ENCODE measurements around the gene PLCB2.

PLCB2 gene

GRCh38 chr15:40331026-40331425 is 23.3 kb upstream of the PLCB2 start:
- H3K27ac ChIP-seq: peak overlapping the region in 2 of 11 experiments; percentile 31 to 40; a peak in 2 of 22 replicates
- peak overlapping the region; percentile 64 to 98 (median 95) for H3K4me2 ChIP-seq
- TF ChIP-seq Cebpa-rat (IDR thresholded peaks at IDR 0.05): no peak
- peaks cover 0 to 4% (median 0%) of the 10 kb centered on the region in 11 experiments; a peak in 2 of 22 replicates for H4K20me1 ChIP-seq
- peaks cover 0 to 47% (median 5%) of the 10 kb centered on the region in 11 experiments; a peak in 9 of 22 replicates for H3K36me3 ChIP-seq
- peaks cover 89 to 100% (median 96%) of the 10 kb centered on the region in 10 experiments for H3K4me1 ChIP-seq
- no peaks in the 10 kb centered on the region for H3K9me3 ChIP-seq (replicated peaks in 1 of 11)
- H3K9ac ChIP-seq: peak overlapping the region in 1 of 11 experiments; percentile 30; a peak in 1 of 22 replicates
- no peak overlapping the region for H3K4me3 ChIP-seq
- H3K27me3 ChIP-seq: peaks cover 0 to 20% (median 13%) of the 10 kb centered on the region in 11 experiments; a peak in 13 of 22 replicates

DNA sequence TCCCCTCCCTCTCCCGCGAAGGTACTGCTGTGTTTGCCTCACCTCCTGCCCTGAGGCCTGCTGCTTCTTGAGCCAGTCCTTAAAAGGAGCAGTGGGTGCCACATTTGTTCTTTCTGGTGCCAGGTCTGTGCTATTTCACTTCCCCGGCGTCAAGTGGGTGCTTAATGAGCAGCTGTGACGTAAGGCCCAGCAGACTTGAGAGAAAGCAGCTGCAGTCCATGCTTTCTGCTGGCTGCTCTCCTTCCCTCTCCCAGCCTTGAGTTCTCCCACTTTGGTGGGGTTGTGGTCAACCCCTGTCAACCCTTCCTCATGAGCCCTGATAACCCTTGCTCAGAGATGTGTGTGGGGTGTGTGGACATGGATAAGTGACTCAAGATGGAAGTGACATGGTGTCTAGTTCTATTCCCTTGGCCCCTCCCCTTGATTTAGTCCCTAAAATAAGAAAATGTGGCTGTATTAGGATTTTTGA is 22.7 kb upstream of the PLCB2 start:
- Histone ChIP-seq H3K27ac (peak overlapping the region in 4 of 11 experiments; percentile 6 to 40 (median 30); a peak in 5 of 22 replicates), H3K36me3 (peaks cover 0 to 43% (median 6%) of the 10 kb centered on the region in 11 experiments; a peak in 9 of 22 replicates), H3K4me2 (peak overlapping the region; percentile 64 to 98 (median 95)), H3K9ac (peak overlapping the region in 2 of 11 experiments; percentile 28 to 30; a peak in 5 of 22 replicates), H3K4me1 (peaks cover 86 to 100% (median 96%) of the 10 kb centered on the region in 10 experiments), H3K4me3 (no peak overlapping the region), H3K27me3 (peaks cover 0 to 27% (median 20%) of the 10 kb centered on the region in 11 experiments; a peak in 18 of 22 replicates), H3K9me3 (replicated peaks in 1 of 11) (no peaks in the 10 kb centered on the region), H4K20me1 (peaks cover 0 to 11% (median 0%) of the 10 kb centered on the region in 11 experiments; a peak in 7 of 22 replicates)
- TF ChIP-seq Cebpa-rat (IDR thresholded peaks at IDR 0.05): no peak

DNA sequence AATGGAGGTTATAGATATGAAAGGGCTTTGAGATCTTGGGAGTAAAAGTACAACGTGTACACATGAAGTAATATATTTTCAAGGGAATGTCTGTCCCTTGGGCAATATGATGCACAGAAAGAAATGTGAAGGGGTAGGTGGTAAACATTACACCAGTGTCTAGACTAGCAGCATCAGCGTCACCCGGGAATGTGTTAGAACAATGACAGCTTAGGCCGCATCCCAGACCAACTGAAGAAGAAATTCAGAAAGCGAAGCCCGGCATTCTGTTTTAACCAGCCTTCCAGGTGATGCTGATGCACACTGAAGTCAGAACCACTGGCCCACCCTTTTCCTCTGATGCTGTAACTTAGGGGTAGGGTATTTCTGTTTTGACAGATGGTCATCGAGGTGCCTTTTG is 22.1 kb upstream of the PLCB2 start:
- Histone ChIP-seq H4K20me1 (peaks cover 0 to 17% (median 0%) of the 10 kb centered on the region in 11 experiments; a peak in 8 of 22 replicates), H3K27ac (peak overlapping the region in 3 of 11 experiments; percentile 29 to 40 (median 31); a peak in 4 of 22 replicates), H3K4me2 (peak overlapping the region; percentile 64 to 98 (median 95)), H3K27me3 (peaks cover 0 to 33% (median 26%) of the 10 kb centered on the region in 11 experiments; a peak in 18 of 22 replicates), H3K4me3 (no peak overlapping the region), H3K9ac (peak overlapping the region in 2 of 11 experiments; percentile 28 to 30; a peak in 4 of 22 replicates), H3K4me1 (peaks cover 86 to 100% (median 95%) of the 10 kb centered on the region in 10 experiments), H3K9me3 (replicated peaks in 1 of 11) (no peaks in the 10 kb centered on the region), H3K36me3 (peaks cover 0 to 40% (median 6%) of the 10 kb centered on the region in 11 experiments; a peak in 9 of 22 replicates)
- TF ChIP-seq Cebpa-rat (IDR thresholded peaks at IDR 0.05): no peak

DNA sequence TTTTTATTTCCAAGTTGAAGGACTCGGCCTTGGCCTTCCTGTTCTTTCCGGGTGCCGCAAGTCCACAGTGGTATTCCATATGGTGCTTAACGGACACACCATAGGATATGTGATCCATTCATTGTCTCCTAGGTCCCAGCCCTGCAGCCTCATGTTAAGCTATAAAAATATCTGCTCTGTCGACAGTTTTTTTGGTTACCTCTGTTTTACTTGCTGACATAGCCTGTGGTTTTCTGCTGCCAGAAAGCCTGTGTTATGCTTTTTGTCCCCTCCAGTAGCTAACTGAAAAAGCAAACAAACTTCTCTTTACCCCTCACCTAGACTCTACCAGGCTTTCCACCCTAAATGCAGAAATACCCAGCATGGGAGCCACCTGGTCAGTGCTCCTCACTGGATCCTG is 21.0 kb upstream of the PLCB2 start:
- peak overlapping the region in 2 of 11 experiments; percentile 12 to 33; a peak in 2 of 22 replicates for H3K27ac ChIP-seq
- peak overlapping the region; percentile 32 to 98 (median 95); a peak in 21 of 22 replicates for H3K4me2 ChIP-seq
- H3K9ac ChIP-seq: peak overlapping the region in 3 of 11 experiments; percentile 19 to 69 (median 27); a peak in 4 of 22 replicates
- H3K36me3 ChIP-seq: peaks cover 0 to 40% (median 6%) of the 10 kb centered on the region in 11 experiments; a peak in 9 of 22 replicates
- peaks cover 0 to 43% (median 36%) of the 10 kb centered on the region in 11 experiments; a peak in 18 of 22 replicates for H3K27me3 ChIP-seq
- H3K9me3 ChIP-seq (replicated peaks in 1 of 11): no peaks in the 10 kb centered on the region
- H3K4me3 ChIP-seq: peak overlapping the region in 1 of 10 experiments; percentile 12; a peak in 2 of 20 replicates
- peaks cover 0 to 27% (median 3%) of the 10 kb centered on the region in 11 experiments; a peak in 8 of 22 replicates for H4K20me1 ChIP-seq
- TF ChIP-seq Cebpa-rat (IDR thresholded peaks at IDR 0.05): no peak
- H3K4me1 ChIP-seq: peaks cover 83 to 94% (median 89%) of the 10 kb centered on the region in 10 experiments

DNA sequence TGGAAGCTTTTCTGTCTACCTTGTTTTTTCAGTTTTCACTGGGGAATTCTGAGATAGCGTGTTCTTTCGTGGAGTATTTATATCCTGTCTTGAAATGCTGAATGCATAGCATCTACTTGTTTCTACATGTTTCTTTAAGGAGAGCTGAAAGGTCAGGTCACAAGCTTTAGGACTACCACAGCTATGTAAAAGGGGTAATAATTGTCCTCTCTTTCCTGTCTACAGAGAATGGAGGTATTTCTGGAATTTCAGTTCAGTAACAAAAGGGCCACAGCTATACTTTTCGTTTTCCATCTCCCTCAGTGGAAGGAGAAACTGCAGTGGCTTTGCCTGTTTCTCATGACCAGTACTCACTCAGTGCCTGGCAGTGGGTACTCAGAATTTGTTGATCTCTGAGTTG is 20.4 kb upstream of the PLCB2 start:
- Histone ChIP-seq H3K27ac (0 out of 22 replicates have a peak overlapping the region, but pooled peaks of 2 of the 11 experiments have one; percentile 12 to 33), H3K36me3 (peaks cover 0 to 40% (median 6%) of the 10 kb centered on the region in 11 experiments; a peak in 9 of 22 replicates), H3K27me3 (peaks cover 0 to 45% (median 37%) of the 10 kb centered on the region in 11 experiments; a peak in 18 of 22 replicates), H3K4me2 (peak overlapping the region; percentile 32 to 98 (median 95); a peak in 21 of 22 replicates), H3K4me3 (peak overlapping the region in 1 of 10 experiments; percentile 12; a peak in 2 of 20 replicates), H3K9me3 (replicated peaks in 1 of 11) (no peaks in the 10 kb centered on the region), H3K4me1 (peaks cover 77 to 88% (median 83%) of the 10 kb centered on the region in 10 experiments), H4K20me1 (peaks cover 0 to 28% (median 3%) of the 10 kb centered on the region in 11 experiments; a peak in 8 of 22 replicates), H3K9ac (peak overlapping the region in 3 of 11 experiments; percentile 19 to 69 (median 27); a peak in 4 of 22 replicates)
- no peak for TF ChIP-seq Cebpa-rat (IDR thresholded peaks at IDR 0.05)

- Histone ChIP-seq H3K9me3 (replicated peaks in 1 of 11) (no peaks in the 10 kb centered on the region), H3K27me3 (peaks cover 0 to 45% (median 37%) of the 10 kb centered on the region in 11 experiments; a peak in 18 of 22 replicates), H3K4me1 (peaks cover 77 to 88% (median 82%) of the 10 kb centered on the region in 10 experiments), H3K4me3 (peak overlapping the region in 1 of 10 experiments; percentile 98; a peak in 2 of 20 replicates), H3K36me3 (peaks cover 0 to 40% (median 6%) of the 10 kb centered on the region in 11 experiments; a peak in 9 of 22 replicates), H3K9ac (peak overlapping the region in 1 of 11 experiments; percentile 69; a peak in 1 of 22 replicates), H3K4me2 (peak overlapping the region; percentile 32 to 98 (median 95); a peak in 21 of 22 replicates), H3K27ac (no peak overlapping the region), H4K20me1 (peaks cover 0 to 28% (median 3%) of the 10 kb centered on the region in 11 experiments; a peak in 8 of 22 replicates)
- TF ChIP-seq Cebpa-rat (IDR thresholded peaks at IDR 0.05): no peak
Observed at GRCh38 chr15:40327457-40327856, 19.7 kb upstream of the PLCB2 start.

GRCh38 chr15:40325700-40326099 is 18.0 kb upstream of the PLCB2 start:
- peak overlapping the region; percentile 95 to 100 (median 98) for H3K4me2 ChIP-seq
- H3K4me3 ChIP-seq: peak overlapping the region in 7 of 10 experiments; percentile 85 to 98 (median 90); a peak in 10 of 20 replicates

DNA sequence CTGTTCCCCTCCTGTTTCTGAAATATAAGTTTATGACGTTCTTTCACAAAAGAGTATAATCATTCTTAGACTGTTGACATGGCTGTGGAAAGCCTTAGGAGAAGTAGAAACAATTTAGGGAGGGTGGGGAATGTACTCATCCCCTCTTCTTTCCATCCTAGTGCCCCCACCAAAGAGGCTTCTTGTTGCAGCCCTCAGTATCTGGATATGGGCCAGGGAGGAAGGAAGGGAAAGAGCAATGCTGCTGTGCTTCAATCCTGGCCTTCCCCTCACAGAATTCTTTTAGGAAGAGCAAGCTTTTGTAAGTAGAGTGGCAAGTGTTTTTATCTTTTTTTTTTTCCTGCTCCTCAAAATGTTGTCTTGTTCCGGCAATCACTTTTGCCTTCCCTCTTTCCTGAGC is 17.5 kb upstream of the PLCB2 start:
- TF ChIP-seq Cebpa-rat (IDR thresholded peaks at IDR 0.05): no peak
- peak overlapping the region; percentile 78 to 98 (median 90); a peak in 19 of 20 replicates for H3K4me3 ChIP-seq
- H4K20me1 ChIP-seq: peaks cover 0 to 28% (median 3%) of the 10 kb centered on the region in 11 experiments; a peak in 8 of 22 replicates
- peaks cover 0 to 26% (median 6%) of the 10 kb centered on the region in 11 experiments; a peak in 9 of 22 replicates for H3K36me3 ChIP-seq
- H3K27ac ChIP-seq: peak overlapping the region in 2 of 11 experiments; percentile 80 to 87; a peak in 4 of 22 replicates
- H3K9me3 ChIP-seq (replicated peaks in 1 of 11): no peaks in the 10 kb centered on the region
- peak overlapping the region; percentile 95 to 100 (median 98) for H3K4me2 ChIP-seq
- H3K27me3 ChIP-seq: peaks cover 0 to 45% (median 37%) of the 10 kb centered on the region in 11 experiments; a peak in 18 of 22 replicates
- H3K9ac ChIP-seq: peak overlapping the region in 4 of 11 experiments; percentile 85 to 98 (median 91); a peak in 7 of 22 replicates
- H3K4me1 ChIP-seq: peaks cover 57 to 73% (median 65%) of the 10 kb centered on the region in 10 experiments

More at GRCh38 chr15:40325700-40326099, 18.0 kb upstream of the PLCB2 start:
- Histone ChIP-seq H3K27ac (peak overlapping the region in 2 of 11 experiments; percentile 80 to 87; a peak in 4 of 22 replicates), H3K36me3 (peaks cover 0 to 26% (median 6%) of the 10 kb centered on the region in 11 experiments; a peak in 9 of 22 replicates), H3K4me1 (peaks cover 62 to 76% (median 69%) of the 10 kb centered on the region in 10 experiments), H3K27me3 (peaks cover 0 to 45% (median 37%) of the 10 kb centered on the region in 11 experiments; a peak in 18 of 22 replicates), H4K20me1 (peaks cover 0 to 28% (median 3%) of the 10 kb centered on the region in 11 experiments; a peak in 8 of 22 replicates), H3K9me3 (replicated peaks in 1 of 11) (no peaks in the 10 kb centered on the region), H3K9ac (peak overlapping the region in 2 of 11 experiments; percentile 95 to 98; a peak in 4 of 22 replicates)
- no peak for TF ChIP-seq Cebpa-rat (IDR thresholded peaks at IDR 0.05)
